Activated CD4-positive, alpha-beta T cell treated with anti-CD3 and anti-CD28 coated beads, Interleukin-2, amount 50 U/mL, for 16 hours (primary cell): ENCODE results near the gene EPB41L4B.
"Not testable (repeated sequence)": the region's sequence is repeated elsewhere in the genome, so short reads cannot be mapped to it uniquely, and the experiment has no call there.

ENCODE experiments used
- DNase-seq: peaks from one replicate; pipeline ENCODE4 v3.0.0-alpha.2; 2020

EPB41L4B gene

GRCh38 chr9:109320742-109321448, at the start of gene EPB41L4B:
TSS of gene EPB41L4B (minus strand) at chr9:109321059. CDS start at chr9:109320446, 613 bp downstream.
- DNase-seq, result peak; percentile 92

GRCh38 chr9:109369285-109369684, 48.4 kb upstream of the EPB41L4B start:
- DNase-seq, result no peak

- DNase-seq, result no peak
Observed at GRCh38 chr9:109360771-109361170, 39.9 kb upstream of the EPB41L4B start.

GRCh38 chr9:109358968-109359603, 38.2 kb upstream of the EPB41L4B start:
- not testable (repeated sequence) for DNase-seq

GRCh38 chr9:109355564-109356297, 34.9 kb upstream of the EPB41L4B start:
- no peak for DNase-seq

- DNase-seq, result no peak
Observed at GRCh38 chr9:109354190-109354589, 33.3 kb upstream of the EPB41L4B start.

GRCh38 chr9:109351032-109351431, 30.2 kb upstream of the EPB41L4B start:
- DNase-seq, result no peak

- no peak for DNase-seq
Observed at GRCh38 chr9:109349421-109349846, 28.6 kb upstream of the EPB41L4B start.

GRCh38 chr9:109346904-109347303, 26.0 kb upstream of the EPB41L4B start:
- no peak for DNase-seq

- DNase-seq, result no peak
Observed at GRCh38 chr9:109344866-109345265, 24.0 kb upstream of the EPB41L4B start.

- DNase-seq, result no peak
Observed at GRCh38 chr9:109342878-109343277, 22.0 kb upstream of the EPB41L4B start.

GRCh38 chr9:109341561-109341960, 20.7 kb upstream of the EPB41L4B start:
- no peak for DNase-seq

GRCh38 chr9:109340979-109341378, 20.1 kb upstream of the EPB41L4B start:
- DNase-seq, result not testable (repeated sequence)

GRCh38 chr9:109336409-109336808, 15.6 kb upstream of the EPB41L4B start:
- no peak for DNase-seq

GRCh38 chr9:109335929-109336328, 15.1 kb upstream of the EPB41L4B start:
- DNase-seq, result no peak

GRCh38 chr9:109335121-109335520, 14.3 kb upstream of the EPB41L4B start:
- no peak for DNase-seq

- no peak for DNase-seq
Observed at GRCh38 chr9:109331353-109331752, 10.5 kb upstream of the EPB41L4B start.

- DNase-seq, result no peak
Observed at GRCh38 chr9:109329638-109330258, 8.9 kb upstream of the EPB41L4B start.

GRCh38 chr9:109328978-109329637, 8.2 kb upstream of the EPB41L4B start:
- DNase-seq, result no peak

- no peak for DNase-seq
Observed at GRCh38 chr9:109325089-109325488, 4.2 kb upstream of the EPB41L4B start.

GRCh38 chr9:109323771-109324170, 2.9 kb upstream of the EPB41L4B start:
- DNase-seq, result no peak

- no peak for DNase-seq
Observed at GRCh38 chr9:109321727-109322126, 868 bp upstream of the EPB41L4B start.

- no peak for DNase-seq
Observed at GRCh38 chr9:109320331-109320741, 523 bp downstream of the EPB41L4B start.
